ENCODE data around the gene ARAP1.

ARAP1 gene

GRCh38 chr11:72702577-72703241 lies 49.5 kb downstream of the ARAP1 start:
- DNase-seq = no peak

- no peak for DNase-seq
These were observed 50.1 kb downstream of the ARAP1 start for GRCh38 chr11:72702096-72702495.

DNA sequence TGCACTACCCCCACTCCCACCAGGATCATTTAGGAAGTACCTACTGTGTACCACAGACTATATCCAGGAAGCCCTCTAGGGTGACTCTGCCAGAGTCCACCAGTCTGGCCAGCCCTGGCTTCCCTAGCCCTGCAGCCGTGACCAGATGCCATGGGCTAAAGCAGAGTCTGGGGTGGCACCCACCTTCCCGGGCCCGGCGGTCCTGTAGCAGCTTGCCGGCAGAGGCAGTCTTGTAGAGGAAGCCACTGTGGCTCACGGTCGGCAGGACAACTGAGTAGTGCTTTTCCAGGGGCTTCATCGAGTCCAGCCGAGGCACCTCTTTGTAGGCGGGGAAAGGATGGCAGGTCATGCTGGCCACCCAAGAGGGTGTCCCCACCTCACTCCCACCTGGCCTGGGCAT lies 50.7 kb downstream of the ARAP1 start:
- DNase-seq = no peak

DNA sequence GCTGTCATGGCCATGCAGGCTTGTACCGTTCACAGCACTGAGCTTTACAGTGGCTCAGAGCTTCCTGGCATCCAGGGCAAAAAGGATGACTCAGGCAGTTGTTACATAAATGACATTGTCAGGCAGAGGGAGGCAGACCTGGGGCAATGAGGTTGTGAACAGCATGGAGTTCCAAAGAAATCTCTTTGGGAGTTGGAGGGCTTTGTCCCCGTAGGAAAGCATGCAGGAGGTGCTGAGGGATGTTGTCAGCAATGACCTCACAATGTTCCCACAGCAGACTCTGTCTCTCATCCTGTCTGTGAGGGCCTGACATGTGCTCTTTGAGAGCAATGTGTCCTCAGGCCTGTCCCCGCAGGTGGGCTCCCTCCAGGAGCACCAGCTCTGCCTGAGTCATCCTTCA lies 52.1 kb downstream of the ARAP1 start:
- no peak for DNase-seq

DNA sequence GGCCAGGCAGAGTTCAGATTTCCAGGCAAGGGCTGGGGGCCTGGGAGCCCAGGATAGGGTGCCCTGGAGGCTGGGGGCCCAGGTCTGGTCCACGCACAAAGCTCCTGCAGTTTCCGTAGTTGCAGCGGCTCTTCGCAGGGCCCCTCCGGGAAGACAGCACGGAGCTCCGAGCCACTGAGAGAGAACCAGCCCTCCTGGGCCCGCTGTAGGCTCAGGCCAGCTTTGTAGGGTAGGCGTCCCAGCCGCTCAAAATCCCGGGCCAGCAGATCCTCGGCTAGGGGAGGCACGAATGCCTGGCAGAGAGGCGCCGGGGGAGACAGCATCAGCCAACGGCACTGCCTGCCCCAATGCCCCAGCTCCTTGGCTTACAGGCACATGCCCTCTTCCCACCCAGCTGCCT lies 54.4 kb downstream of the ARAP1 start:
- no peak for DNase-seq

DNA sequence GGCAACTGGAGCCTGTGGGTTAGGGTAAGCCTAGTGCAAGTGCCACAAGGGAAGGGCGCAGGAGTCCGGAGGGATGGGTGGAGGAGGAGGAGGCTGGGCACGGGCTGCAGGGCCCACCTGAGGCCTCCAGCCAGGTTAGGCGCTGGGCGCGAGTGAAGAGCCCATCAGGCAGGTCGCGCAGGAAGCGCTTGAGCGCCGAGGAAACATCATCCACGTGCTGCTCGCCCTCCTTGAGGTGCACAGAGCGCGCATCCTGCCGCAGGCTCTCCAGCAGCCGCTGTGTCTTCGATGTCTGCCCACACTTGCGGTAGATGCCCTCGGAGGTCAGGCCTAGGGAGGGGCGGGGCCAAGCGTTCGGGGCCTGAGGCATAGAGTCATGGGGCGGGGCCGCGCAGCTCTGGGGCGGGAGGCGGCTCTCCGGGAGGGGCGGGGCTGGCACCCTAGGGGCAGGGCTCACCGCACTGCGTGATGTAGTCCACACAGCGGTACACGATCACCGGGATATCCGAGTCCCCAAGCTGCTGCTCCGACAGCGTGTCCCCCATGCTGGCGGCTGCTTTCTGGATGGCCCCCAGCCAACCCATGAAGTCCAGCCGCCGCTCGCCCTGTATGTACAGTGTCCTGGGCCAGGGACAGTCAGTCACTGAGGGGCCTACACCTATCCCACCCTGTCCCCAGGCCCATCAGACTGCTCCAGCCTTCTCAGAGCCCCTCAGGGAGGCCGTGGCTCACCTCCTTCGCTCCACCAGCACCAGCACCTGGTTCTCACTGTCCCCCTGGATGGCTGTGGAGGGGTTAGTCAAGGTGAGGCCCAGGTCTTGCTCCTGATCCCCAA lies 55.1 kb downstream of the ARAP1 start:
- no peak for DNase-seq

GRCh38 chr11:72695354-72695753 lies 56.9 kb downstream of the ARAP1 start:
- no peak for DNase-seq

- no peak for DNase-seq
These were observed 58.8 kb downstream of the ARAP1 start for GRCh38 chr11:72693271-72693968.

DNA sequence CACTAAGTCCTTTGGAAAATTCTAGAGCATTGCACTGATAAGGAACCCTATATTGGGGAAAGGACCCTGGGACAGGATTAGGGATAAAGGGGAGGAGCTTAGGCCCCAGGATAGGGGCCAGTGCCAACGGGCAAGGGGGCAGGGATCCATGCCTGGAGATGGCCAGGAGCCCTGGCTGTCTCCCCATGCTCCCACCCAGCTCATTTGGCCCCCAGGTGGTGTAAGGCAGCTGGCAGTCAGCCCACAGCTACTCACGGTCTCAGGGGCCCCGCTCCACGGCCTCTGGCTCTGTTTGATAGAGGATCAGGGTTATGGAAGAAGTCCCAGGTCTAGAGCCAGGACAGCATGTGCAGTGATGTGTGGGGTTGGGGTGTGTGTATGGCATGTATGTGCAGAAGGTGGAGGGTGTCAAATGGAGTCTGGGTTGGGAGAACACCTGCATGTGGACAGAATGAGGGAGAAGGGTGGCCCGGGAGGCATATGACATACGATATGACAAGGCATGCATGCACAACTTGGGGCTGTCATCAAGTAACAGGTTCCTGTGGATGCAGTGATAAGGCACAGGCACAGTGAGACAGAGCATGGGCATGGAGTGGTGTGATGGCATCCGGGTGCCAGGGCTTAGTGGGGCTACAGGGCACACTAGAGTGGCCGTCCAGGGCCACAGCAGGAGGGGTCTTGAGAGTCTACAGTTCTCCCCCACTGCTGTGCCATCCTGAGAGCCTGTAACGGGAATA lies 59.5 kb downstream of the ARAP1 start:
- DNase-seq = no peak

DNA sequence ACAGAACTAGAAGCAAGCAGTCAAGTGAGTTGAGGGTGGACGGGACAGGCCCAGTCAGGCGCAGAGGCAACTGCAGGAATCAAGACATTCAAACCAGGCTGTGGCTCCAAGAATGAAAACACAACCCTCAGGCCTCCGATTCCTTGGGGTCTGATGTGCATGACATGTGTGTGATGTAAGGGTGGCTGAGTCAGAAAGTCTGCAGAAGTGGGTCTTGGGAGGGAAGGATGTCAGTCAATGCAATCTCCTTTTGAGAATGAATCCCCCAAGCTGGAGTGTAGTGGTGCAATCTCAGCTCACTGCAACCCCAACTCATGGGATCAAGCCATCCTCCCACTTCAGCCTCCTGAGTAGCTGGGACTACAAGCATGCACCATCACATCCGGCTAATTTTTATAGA lies 62.0 kb downstream of the ARAP1 start:
- peak in 2 of 3 donors; percentile 10 to 16 for DNase-seq

GRCh38 chr11:72688929-72689328 lies 63.3 kb downstream of the ARAP1 start:
- no peak for DNase-seq

GRCh38 chr11:72688486-72688885 lies 63.7 kb downstream of the ARAP1 start:
- DNase-seq = no peak

DNA sequence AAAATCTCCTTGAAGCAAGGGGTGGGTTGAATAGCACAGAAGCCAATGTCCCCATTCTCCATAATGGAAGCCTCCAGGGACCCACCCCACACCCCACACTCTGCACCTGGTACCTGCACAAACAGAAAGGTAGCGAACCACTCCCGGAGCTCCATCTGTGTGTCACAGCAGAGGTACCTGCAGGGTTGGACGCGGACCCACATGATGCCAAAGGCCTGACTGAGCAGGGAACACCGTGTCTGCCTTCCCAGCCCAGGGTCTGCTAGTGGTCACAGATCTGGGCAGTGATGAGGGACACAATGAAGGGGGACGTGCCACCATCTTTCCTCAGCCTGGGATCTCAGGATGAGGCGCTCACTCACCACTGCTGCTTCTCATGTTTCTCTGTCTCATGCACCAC lies 64.9 kb downstream of the ARAP1 start:
- DNase-seq = no peak

DNA sequence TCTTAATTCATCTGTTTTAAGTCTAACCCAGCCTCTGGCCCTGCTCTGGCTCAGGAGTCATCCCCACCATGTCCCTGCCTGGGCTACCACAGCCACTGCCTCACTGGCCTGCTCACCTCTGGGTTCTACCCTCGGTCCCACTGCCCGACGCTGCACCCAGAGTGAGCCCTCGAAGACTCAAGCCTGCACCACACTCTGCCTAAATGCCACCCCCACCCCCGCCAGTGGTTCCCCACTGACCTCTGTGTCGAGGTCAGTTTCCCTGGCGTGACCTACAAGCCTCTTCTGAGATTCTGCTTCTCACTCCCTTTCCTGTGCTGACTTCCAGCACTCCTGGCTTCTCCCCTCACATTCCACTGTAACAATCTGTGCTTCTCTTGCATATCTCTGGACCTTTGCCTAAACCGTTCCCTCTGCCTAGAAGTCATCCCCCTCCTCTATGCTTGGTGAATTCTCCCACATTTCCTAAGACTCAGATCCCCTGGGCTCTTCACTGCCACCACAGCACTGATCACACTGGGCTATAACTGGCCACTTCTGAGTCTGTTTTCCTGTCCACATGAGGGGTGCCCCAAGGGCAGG lies 65.5 kb downstream of the ARAP1 start:
- DNase-seq = no peak

DNA sequence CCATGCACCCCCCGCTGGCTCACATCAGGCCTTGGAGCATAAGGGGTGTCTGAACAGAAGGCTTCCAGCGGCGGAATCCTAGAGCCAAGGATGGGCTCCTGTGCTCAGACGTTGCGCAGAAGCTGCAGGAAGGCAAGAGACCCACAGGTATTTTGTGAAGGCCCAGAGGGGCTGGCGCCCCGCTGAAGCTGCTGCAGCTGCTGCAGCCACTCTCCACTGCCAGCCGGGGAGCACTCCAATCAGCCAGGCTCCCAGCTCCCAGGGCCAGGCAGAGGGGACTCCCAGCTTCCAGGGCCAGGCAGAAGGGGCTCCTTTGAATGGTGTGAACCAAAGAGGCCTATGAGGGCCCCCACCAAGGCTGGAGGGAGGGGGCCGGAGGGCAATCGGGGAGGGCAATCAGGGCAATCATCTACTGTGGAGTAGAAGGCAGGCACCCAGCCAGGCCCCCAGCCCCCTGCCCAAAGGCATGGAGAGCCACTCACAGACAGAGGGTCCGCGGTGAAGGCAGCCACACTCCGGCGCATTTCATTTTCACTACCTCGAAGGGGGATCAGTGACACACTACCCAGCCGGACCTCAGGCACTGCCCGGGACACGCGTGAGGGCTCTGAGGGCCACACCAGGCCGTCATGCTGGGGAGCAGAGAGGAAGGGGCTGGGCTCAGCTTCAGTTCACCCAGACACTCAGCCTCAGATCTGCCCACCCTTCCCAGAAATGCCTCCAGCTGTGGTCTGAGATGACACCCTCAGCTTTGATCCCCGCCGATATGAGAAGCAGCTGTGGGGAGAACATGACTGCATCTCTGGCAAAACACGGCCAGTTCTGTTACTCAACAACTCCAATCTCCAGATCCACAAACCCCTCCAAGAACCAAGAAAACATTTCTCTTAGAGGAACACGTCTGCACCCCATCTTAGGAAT lies 66.4 kb downstream of the ARAP1 start:
- no peak for DNase-seq

- peak; percentile 64 to 67 (median 67) for DNase-seq
These were observed 67.8 kb downstream of the ARAP1 start for GRCh38 chr11:72684236-72684912.

DNA sequence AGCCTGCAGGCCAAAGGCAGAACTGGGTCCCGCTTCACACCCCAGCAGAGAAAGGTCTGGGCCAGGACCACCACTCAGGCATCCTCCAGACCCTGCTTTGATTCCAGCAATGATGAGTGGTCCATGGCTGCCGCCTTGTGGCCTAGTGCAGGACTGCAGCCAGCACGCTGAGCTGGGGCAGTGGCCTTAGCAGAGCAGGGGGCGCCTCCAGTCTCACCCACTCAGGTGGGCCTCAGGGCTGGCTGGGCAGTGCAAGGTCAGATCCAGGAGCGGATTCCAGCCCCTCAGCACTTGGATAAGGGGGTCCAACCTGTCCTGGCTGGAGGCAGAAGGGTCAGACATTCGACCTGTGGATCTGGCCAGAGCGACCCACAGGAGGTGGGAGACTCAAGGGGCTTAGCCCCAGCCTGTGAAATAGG lies 68.4 kb downstream of the ARAP1 start:
- DNase-seq = peak; percentile 55 to 64 (median 56)

GRCh38 chr11:72682858-72683243 lies 69.4 kb downstream of the ARAP1 start:
- DNase-seq = no peak

- no peak for DNase-seq
These were observed 69.9 kb downstream of the ARAP1 start for GRCh38 chr11:72682238-72682857.

Measured in suppressor macrophage treated with lipopolysaccharide for 1 hour (primary cell).